ENCODE results near the gene TSPAN13.

The TSPAN13 gene

DNA sequence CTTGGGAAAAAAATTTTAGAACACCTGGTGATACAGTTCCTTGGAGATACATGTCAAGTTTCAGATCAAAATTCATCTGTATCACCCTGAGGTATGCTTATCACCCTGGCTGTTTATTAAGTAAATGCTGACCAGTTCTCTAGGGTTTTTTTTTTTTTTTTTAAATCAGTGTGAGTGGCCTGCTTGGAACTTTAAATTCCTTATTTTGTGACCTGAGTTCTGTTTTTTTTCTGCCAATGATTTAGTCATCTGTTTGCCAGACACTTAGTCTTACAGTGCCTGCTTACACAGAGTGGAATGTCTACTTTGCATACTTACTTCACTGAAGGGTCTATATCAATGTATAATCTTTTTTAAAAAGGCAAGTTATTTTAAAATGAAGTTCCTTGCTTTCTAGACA, 1.8 kb downstream of the TSPAN13 start:
- ChIA-PET POLR2A (no interaction called here), CTCF (no interaction called here)
- TF ChIP-seq SP1 (IDR thresholded peaks at IDR 0.05) (no peak), NFRKB (IDR thresholded peaks at IDR 0.05) (no peak), L3MBTL2 (conservative IDR thresholded peaks at IDR 0.05) (no peak), FOXA1 (IDR thresholded peaks at IDR 0.05) (no peak), ARNT (IDR thresholded peaks at IDR 0.05) (no peak), TARDBP (IDR thresholded peaks at IDR 0.05) (no peak), FOXM1 (IDR thresholded peaks at IDR 0.05; ENCODE audit: borderline replicate concordance) (no peak), LEF1 (IDR thresholded peaks at IDR 0.05; ENCODE audit: borderline replicate concordance) (no peak), ELF4 (IDR thresholded peaks at IDR 0.05) (no peak), SUZ12 (IDR thresholded peaks at IDR 0.05) (no peak), BHLHE40 (IDR thresholded peaks at IDR 0.05; ENCODE audit: borderline replicate concordance) (no peak)
- no peak for DNase-seq (ENCODE audit: extremely low spot score)

- TF ChIP-seq CTBP1 (IDR thresholded peaks at IDR 0.05; ENCODE audit: borderline replicate concordance): no peak
- no peak for TF ChIP-seq ARNT (IDR thresholded peaks at IDR 0.05)
- no peak for TF ChIP-seq L3MBTL2 (conservative IDR thresholded peaks at IDR 0.05)
- no peak for TF ChIP-seq LEF1 (IDR thresholded peaks at IDR 0.05; ENCODE audit: borderline replicate concordance)
- no peak for TF ChIP-seq ELF4 (IDR thresholded peaks at IDR 0.05)
- no peak for TF ChIP-seq ZNF384 (IDR thresholded peaks at IDR 0.05)
- TF ChIP-seq SP1 (IDR thresholded peaks at IDR 0.05): no peak
- no peak for TF ChIP-seq FOXA1 (IDR thresholded peaks at IDR 0.05)
- TF ChIP-seq NFRKB (IDR thresholded peaks at IDR 0.05): no peak
- DNase-seq (ENCODE audit: extremely low spot score): no peak
- CTCF ChIA-PET: no interaction called here
- POLR2A ChIA-PET: no interaction called here
Measured at GRCh38 chr7:16758036-16758435, 4.5 kb downstream of the TSPAN13 start.

DNA sequence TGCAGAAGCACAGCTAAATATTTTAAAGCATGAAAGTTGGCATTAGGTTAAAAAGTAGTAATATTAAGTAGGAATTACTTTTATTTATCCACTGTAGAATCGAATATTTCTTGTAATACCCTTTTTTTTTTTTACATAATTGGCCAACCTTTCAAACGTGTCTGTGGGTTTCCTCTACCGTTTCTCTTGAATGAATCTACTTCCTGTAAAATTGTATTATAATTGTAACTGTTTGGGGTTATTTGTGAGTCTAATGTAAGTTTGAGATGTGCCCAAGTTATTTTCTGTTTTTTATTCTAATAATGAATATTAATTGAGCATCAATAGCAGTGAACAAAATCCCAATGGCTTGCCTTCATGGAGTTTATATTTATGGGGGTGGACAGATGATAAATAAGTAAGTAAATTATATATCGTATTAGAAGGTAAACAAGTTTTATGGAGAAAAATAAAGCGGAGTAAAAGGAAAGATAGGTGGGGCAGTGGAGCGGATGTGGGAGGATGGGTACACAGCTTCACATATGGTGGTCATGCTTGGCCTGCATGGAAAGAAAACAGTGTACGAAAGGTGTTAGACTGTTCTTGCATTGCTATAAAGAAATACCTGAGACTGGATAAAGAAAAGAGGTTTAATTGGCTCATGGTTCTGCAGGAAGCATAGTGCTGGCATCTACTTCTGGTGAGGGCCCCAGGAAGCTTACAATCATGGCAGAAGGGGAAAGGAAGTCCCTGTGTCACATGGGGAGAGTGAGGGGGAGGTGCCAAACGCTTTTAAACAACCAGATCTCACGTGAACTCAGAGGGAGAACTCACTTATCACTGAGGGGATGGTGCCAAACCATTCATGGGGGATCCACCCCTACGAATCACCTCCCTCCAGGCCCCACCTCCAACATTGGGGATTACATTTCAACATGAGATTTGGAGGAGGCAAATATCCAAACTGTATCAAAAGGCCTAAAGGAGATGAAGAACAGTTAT, 5.4 kb downstream of the TSPAN13 start:
- ChIA-PET POLR2A (no interaction called here), CTCF (interaction anchor here (0.6 kb wide), 1 partner anchor 90 kb away, joined by 4 read pairs; no protein-coding TSS in a partner anchor)
- TF ChIP-seq FOXK2 (IDR thresholded peaks at IDR 0.05) (no peak), HDGF (IDR thresholded peaks at IDR 0.05; ENCODE audit: borderline replicate concordance) (no peak), L3MBTL2 (conservative IDR thresholded peaks at IDR 0.05) (no peak), FOXA1 (IDR thresholded peaks at IDR 0.05) (no peak), TARDBP (IDR thresholded peaks at IDR 0.05) (no peak), ELF4 (IDR thresholded peaks at IDR 0.05) (no peak), ZNF384 (IDR thresholded peaks at IDR 0.05) (no peak), NFRKB (IDR thresholded peaks at IDR 0.05) (no peak), LEF1 (IDR thresholded peaks at IDR 0.05; ENCODE audit: borderline replicate concordance) (no peak), CTBP1 (IDR thresholded peaks at IDR 0.05; ENCODE audit: borderline replicate concordance) (no peak)
- TF ChIP-seq, protein P1, sequence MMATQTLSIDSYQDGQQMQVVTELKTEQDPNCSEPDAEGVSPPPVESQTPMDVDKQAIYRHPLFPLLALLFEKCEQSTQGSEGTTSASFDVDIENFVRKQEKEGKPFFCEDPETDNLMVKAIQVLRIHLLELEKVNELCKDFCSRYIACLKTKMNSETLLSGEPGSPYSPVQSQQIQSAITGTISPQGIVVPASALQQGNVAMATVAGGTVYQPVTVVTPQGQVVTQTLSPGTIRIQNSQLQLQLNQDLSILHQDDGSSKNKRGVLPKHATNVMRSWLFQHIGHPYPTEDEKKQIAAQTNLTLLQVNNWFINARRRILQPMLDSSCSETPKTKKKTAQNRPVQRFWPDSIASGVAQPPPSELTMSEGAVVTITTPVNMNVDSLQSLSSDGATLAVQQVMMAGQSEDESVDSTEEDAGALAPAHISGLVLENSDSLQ (IDR thresholded peaks at IDR 0.05): no peak
- DNase-seq (ENCODE audit: extremely low spot score): no peak

GRCh38 chr7:16759840-16760239, 6.3 kb downstream of the TSPAN13 start:
- TF ChIP-seq ELF4 (IDR thresholded peaks at IDR 0.05) (no peak), CTBP1 (IDR thresholded peaks at IDR 0.05; ENCODE audit: borderline replicate concordance) (no peak), FOXK2 (IDR thresholded peaks at IDR 0.05) (no peak), HDGF (IDR thresholded peaks at IDR 0.05; ENCODE audit: borderline replicate concordance) (no peak), TARDBP (IDR thresholded peaks at IDR 0.05) (no peak), FOXM1 (IDR thresholded peaks at IDR 0.05; ENCODE audit: borderline replicate concordance) (no peak), NFRKB (IDR thresholded peaks at IDR 0.05) (no peak), L3MBTL2 (conservative IDR thresholded peaks at IDR 0.05) (no peak), LEF1 (IDR thresholded peaks at IDR 0.05; ENCODE audit: borderline replicate concordance) (no peak), FOXA1 (IDR thresholded peaks at IDR 0.05) (no peak), ARNT (IDR thresholded peaks at IDR 0.05) (no peak)
- CTCF ChIA-PET: interaction anchor here (0.6 kb wide), 1 partner anchor 91 kb away, joined by 4 read pairs; no protein-coding TSS in a partner anchor
- no peak for DNase-seq (ENCODE audit: extremely low spot score)

GRCh38 chr7:16762177-16762576, 8.6 kb downstream of the TSPAN13 start:
- ChIA-PET CTCF (no interaction called here), POLR2A (no interaction called here)
- TF ChIP-seq, protein P1 (IDR thresholded peaks at IDR 0.05): no peak
- TF ChIP-seq NFRKB (IDR thresholded peaks at IDR 0.05) (no peak), ZNF384 (IDR thresholded peaks at IDR 0.05) (no peak), FOXM1 (IDR thresholded peaks at IDR 0.05; ENCODE audit: borderline replicate concordance) (no peak), SP1 (IDR thresholded peaks at IDR 0.05) (no peak), TARDBP (IDR thresholded peaks at IDR 0.05) (no peak), ARNT (IDR thresholded peaks at IDR 0.05) (no peak), ELF4 (IDR thresholded peaks at IDR 0.05) (no peak), FOXA1 (IDR thresholded peaks at IDR 0.05) (no peak), LEF1 (IDR thresholded peaks at IDR 0.05; ENCODE audit: borderline replicate concordance) (no peak), HDGF (IDR thresholded peaks at IDR 0.05; ENCODE audit: borderline replicate concordance) (no peak), BHLHE40 (IDR thresholded peaks at IDR 0.05; ENCODE audit: borderline replicate concordance) (no peak), L3MBTL2 (conservative IDR thresholded peaks at IDR 0.05) (no peak), SUZ12 (IDR thresholded peaks at IDR 0.05) (no peak), CTBP1 (IDR thresholded peaks at IDR 0.05; ENCODE audit: borderline replicate concordance) (no peak)
- no peak for DNase-seq (ENCODE audit: extremely low spot score)

More at GRCh38 chr7:16759840-16760239, 6.3 kb downstream of the TSPAN13 start:
- POLR2A ChIA-PET: no interaction called here

GRCh38 chr7:16764942-16765341, 11.4 kb downstream of the TSPAN13 start:
- POLR2A ChIA-PET: no interaction called here
- no peak for DNase-seq (ENCODE audit: extremely low spot score)
- no peak for TF ChIP-seq SUZ12 (IDR thresholded peaks at IDR 0.05)
- no peak for TF ChIP-seq FOXK2 (IDR thresholded peaks at IDR 0.05)
- no peak for TF ChIP-seq BHLHE40 (IDR thresholded peaks at IDR 0.05; ENCODE audit: borderline replicate concordance)
- no peak for TF ChIP-seq ARNT (IDR thresholded peaks at IDR 0.05)
- no peak for TF ChIP-seq ELF4 (IDR thresholded peaks at IDR 0.05)
- TF ChIP-seq L3MBTL2 (conservative IDR thresholded peaks at IDR 0.05): no peak
- TF ChIP-seq FOXA1 (IDR thresholded peaks at IDR 0.05): no peak
- CTCF ChIA-PET: interaction anchor here (0.6 kb wide), 1 partner anchor 40 kb away, joined by 3 read pairs; no protein-coding TSS in a partner anchor
